HL-60 (cell line): Measurements from ENCODE around the gene CALCB.

Experiments used
- DNase-seq, 2 experiments: peaks; one replicate each; pipeline ENCODE4 v3.0.0-alpha.2; 2010 to 2020; ENCODE audit warnings: low read depth in 1 of 2, low spot score in 1 of 2
- H3K27ac ChIP-seq: fragments of 250-450 bp; sonication (Bioruptor Pico); replicated peaks from 2 replicates; pipeline ENCODE4 v1.5.1; 2020; ENCODE audit warnings: mild to moderate bottlenecking, moderate library complexity
- H3K27me3 ChIP-seq: fragments of 250-450 bp; sonication (Bioruptor Pico); 2 replicates; pipeline ENCODE4 v1.5.1; 2021; ENCODE audit warnings: mild to moderate bottlenecking, moderate library complexity; ENCODE audit not compliant: insufficient read depth, poor library complexity, severe bottlenecking
- H3K4me3 ChIP-seq: replicated peaks from 2 replicates; pipeline ENCODE4 v1.5.1; 2011; ENCODE audit warnings: mild to moderate bottlenecking, control low read depth, low read length; ENCODE audit not compliant: insufficient read depth
- GABPA ChIP-seq: IDR thresholded peaks from 2 replicates; pipeline ENCODE4 v1.6.1; 2012; ENCODE audit warnings: low read depth
- POLR2AphosphoS5 ChIP-seq: IDR thresholded peaks from 2 replicates; pipeline ENCODE4 v1.6.1; 2012; ENCODE audit warnings: low read depth
- REST ChIP-seq: IDR thresholded peaks from 2 replicates; pipeline ENCODE4 v1.6.1; 2012; ENCODE audit warnings: low read depth; ENCODE audit not compliant: insufficient replicate concordance
- SPI1 ChIP-seq: IDR thresholded peaks from 2 replicates; pipeline ENCODE4 v1.6.1; 2012; ENCODE audit warnings: low read depth, mild to moderate bottlenecking, borderline replicate concordance
- TF ChIP-seq, protein P1 (sequence below): IDR thresholded peaks from one replicate; pipeline ENCODE4 v1.5.1; 2011; ENCODE audit warnings: low read length, control low read depth, inconsistent platforms; ENCODE audit not compliant: insufficient read depth

Gene CALCB

GRCh38 chr11:15123849-15124248 is 50.5 kb downstream of the CALCB start:
- Histone ChIP-seq H3K27me3 (peaks cover 4% of the 10 kb centered on the region), H3K4me3 (no peak overlapping the region), H3K27ac (no peak overlapping the region)
- TF ChIP-seq POLR2AphosphoS5 = no peak
- no peak for TF ChIP-seq REST
- TF ChIP-seq GABPA = no peak
- TF ChIP-seq, protein P1, sequence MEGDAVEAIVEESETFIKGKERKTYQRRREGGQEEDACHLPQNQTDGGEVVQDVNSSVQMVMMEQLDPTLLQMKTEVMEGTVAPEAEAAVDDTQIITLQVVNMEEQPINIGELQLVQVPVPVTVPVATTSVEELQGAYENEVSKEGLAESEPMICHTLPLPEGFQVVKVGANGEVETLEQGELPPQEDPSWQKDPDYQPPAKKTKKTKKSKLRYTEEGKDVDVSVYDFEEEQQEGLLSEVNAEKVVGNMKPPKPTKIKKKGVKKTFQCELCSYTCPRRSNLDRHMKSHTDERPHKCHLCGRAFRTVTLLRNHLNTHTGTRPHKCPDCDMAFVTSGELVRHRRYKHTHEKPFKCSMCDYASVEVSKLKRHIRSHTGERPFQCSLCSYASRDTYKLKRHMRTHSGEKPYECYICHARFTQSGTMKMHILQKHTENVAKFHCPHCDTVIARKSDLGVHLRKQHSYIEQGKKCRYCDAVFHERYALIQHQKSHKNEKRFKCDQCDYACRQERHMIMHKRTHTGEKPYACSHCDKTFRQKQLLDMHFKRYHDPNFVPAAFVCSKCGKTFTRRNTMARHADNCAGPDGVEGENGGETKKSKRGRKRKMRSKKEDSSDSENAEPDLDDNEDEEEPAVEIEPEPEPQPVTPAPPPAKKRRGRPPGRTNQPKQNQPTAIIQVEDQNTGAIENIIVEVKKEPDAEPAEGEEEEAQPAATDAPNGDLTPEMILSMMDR = no peak
- no peak for TF ChIP-seq SPI1
- no peak for DNase-seq

DNA sequence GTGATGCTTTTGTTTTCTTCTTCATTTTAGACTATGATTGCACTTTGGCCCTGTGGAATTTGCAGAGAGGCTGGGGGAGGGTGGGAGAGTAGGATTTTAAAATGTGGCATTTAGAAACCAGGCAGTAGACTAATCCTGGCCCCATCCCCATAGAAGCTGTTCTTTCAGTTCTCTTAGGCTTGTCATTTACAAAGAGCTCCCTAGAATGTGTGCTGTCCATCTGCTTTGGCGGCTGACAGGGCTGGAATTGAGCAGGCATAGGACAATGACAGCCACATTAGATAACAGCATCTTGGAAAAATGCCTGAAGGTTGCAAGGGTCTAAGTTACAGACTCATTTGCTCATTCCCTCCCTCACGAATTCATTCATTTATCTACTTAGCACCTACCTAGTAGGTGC is 51.1 kb downstream of the CALCB start:
- Histone ChIP-seq H3K27ac (no peak overlapping the region), H3K4me3 (no peak overlapping the region), H3K27me3 (peaks cover 4% of the 10 kb centered on the region)
- no peak for DNase-seq
- TF ChIP-seq, protein P1 = no peak
- TF ChIP-seq SPI1 = no peak

DNA sequence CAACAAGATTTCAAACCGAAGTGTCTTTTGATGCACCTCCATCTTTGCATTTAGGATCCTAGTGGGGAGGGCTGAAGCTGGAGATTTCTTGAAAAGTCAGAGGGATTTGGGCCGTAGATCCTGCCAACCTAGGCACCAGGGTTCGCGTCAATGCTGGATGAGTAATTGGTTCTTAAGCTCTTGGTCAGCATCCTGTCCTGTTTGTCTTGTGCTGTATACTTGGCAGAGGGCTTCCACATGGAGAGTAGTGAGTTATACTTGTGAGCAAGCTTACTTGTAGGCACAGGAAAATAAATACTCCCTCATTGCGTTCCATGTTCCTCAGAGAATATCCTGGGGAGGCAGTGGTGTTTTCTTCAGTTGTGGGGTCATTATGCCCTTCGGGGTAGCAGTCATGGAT is 53.9 kb downstream of the CALCB start:
- no peak for DNase-seq
- TF ChIP-seq SPI1 (no peak), GABPA (no peak), REST (no peak), POLR2AphosphoS5 (no peak)
- TF ChIP-seq, protein P1 = no peak

More for the DNA sequence above, 53.9 kb downstream of the CALCB start:
- Histone ChIP-seq H3K27ac (no peak overlapping the region), H3K4me3 (no peak overlapping the region), H3K27me3 (peaks cover 4% of the 10 kb centered on the region)
